Astrocyte of the spinal cord (primary cell): ENCODE results near the gene CCDC80.
A peak's percentile ranks its signal among the peaks of the same experiment; 100 is the strongest.

Experiments used
- DNase-seq: peaks from one replicate; pipeline ENCODE4 v3.0.0; 2011; ENCODE audit warnings: low read depth, low spot score
- H3K4me3 ChIP-seq: 2 replicates; pipeline ENCODE4 v1.5.1; 2011; ENCODE audit warnings: low read depth, mild to moderate bottlenecking, low read length, moderate library complexity
- in situ Hi-C: cut with HindIII; loops from 2 replicates; pipeline ENCODE4 v1.10.0; 2017; ENCODE audit warnings: low sequenced_read_pairs
- TF ChIP-seq, protein P1 (sequence below): IDR thresholded peaks from 2 replicates; pipeline ENCODE4 v1.5.1; 2012; ENCODE audit warnings: low read depth, mild to moderate bottlenecking, low read length, inconsistent platforms

CCDC80 gene

GRCh38 chr3:112587336-112587735 is 53.6 kb downstream of the CCDC80 start:
- no peak for DNase-seq
- H3K4me3 ChIP-seq: no peak overlapping the region
- TF ChIP-seq, protein P1, sequence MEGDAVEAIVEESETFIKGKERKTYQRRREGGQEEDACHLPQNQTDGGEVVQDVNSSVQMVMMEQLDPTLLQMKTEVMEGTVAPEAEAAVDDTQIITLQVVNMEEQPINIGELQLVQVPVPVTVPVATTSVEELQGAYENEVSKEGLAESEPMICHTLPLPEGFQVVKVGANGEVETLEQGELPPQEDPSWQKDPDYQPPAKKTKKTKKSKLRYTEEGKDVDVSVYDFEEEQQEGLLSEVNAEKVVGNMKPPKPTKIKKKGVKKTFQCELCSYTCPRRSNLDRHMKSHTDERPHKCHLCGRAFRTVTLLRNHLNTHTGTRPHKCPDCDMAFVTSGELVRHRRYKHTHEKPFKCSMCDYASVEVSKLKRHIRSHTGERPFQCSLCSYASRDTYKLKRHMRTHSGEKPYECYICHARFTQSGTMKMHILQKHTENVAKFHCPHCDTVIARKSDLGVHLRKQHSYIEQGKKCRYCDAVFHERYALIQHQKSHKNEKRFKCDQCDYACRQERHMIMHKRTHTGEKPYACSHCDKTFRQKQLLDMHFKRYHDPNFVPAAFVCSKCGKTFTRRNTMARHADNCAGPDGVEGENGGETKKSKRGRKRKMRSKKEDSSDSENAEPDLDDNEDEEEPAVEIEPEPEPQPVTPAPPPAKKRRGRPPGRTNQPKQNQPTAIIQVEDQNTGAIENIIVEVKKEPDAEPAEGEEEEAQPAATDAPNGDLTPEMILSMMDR: no peak
- in situ Hi-C loops: no loop called here

DNA sequence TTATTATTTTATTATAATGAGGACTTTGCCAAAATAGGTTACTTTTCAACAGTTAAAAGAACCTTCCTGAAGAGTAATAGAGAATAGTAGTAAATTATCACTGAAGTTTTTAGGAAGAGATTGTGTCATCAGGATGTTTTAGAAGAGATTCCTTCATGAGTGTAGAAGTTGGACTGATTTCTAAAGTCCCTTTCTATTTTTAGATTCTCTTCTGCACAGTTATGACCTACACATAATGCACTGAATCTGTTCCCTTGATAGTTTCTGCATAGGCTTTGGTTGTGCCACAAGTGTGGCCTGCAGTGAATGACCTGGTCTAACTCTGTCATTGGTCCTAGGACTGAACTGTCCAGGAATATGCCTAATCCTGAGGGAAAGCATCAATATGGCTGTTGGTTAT is 55.2 kb downstream of the CCDC80 start:
- H3K4me3 ChIP-seq: no peak overlapping the region
- DNase-seq: no peak
- in situ Hi-C loops: no loop called here
- TF ChIP-seq, protein P1: no peak

DNA sequence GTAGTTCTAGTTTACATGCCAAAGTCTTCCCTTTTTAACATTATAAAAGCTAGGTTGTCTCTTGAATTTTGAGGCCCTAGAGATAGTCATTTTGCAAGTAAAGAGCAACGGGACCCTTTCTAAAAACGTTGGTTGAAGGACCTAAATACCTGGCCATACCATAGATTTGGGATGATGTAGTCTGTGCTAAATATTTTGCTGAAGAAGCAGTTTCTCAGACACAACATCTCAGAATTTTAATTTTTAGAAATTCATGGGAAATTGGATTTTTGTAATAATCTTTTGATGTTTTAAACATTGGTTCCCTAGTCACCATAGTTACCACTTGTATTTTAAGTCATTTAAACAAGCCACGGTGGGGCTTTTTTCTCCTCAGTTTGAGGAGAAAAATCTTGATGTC is 57.8 kb downstream of the CCDC80 start:
- no peak overlapping the region for H3K4me3 ChIP-seq
- DNase-seq: no peak
- TF ChIP-seq, protein P1: no peak
- in situ Hi-C loops: no loop called here

- DNase-seq: peak; percentile 84
- in situ Hi-C loops: no loop called here
- no peak overlapping the region for H3K4me3 ChIP-seq
- TF ChIP-seq, protein P1: peak; percentile 64
These were observed 58.6 kb downstream of the CCDC80 start for GRCh38 chr3:112582244-112582874.

GRCh38 chr3:112579697-112580096 is 61.2 kb downstream of the CCDC80 start:
- in situ Hi-C loops: no loop called here
- TF ChIP-seq, protein P1: no peak
- H3K4me3 ChIP-seq: no peak overlapping the region
- peak; percentile 56 for DNase-seq

DNA sequence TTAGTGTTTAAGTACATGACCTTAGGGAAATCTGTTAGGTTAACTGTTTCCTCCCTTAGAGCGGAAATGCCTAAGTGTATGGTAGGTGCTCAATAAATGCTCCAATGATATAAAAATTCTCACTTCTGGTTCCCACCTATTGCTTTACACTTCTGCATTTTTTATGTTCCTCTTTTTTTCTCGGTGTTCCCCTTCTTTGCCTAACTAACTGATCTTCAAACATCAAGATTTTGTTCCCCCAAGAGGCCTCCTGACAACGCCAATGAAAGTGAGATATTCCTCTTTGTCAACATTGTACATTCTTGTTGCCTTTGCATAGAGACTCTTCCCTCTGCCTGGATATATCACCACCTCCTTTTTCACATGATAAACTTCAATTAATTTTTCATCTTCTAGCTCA is 61.7 kb downstream of the CCDC80 start:
- no peak for DNase-seq
- no peak overlapping the region for H3K4me3 ChIP-seq
- TF ChIP-seq, protein P1: no peak
- in situ Hi-C loops: no loop called here
